Cardiac muscle cell (in vitro differentiated cells and primary cell): Measurements from ENCODE around the gene TIMM17B. TPM values are rescaled to one million over a fixed set of nuclear protein-coding genes. Genes with fewer than 3 reads are reported as not detected.
"Not testable (repeated sequence)": the region's sequence is repeated elsewhere in the genome, so short reads cannot be mapped to it uniquely, and the experiment has no call there.

Experiments
- DNase-seq, 2 donors: peaks; one replicate each; pipeline versions ENCODE4 v3.0.0 to v3.0.0-alpha.2; 2010 to 2017; ENCODE audit warnings: low read depth in 1 of 2, low spot score in 1 of 2
- H3K27ac ChIP-seq: fragments of 200-600 bp; sonication (generic); 2 replicates; pipeline ENCODE4 v1.5.1; 2016
- H3K27me3 ChIP-seq: fragments of 200-600 bp; sonication (generic); 2 replicates; pipeline ENCODE4 v1.6.0; 2016; ENCODE audit warnings: control low read depth
- H3K36me3 ChIP-seq: fragments of 200-600 bp; sonication (generic); 2 replicates; pipeline ENCODE4 v1.5.1; 2016; ENCODE audit warnings: control low read depth
- H3K4me1 ChIP-seq: fragments of 200-600 bp; sonication (generic); 2 replicates; pipeline ENCODE4 v1.8.1; 2017; ENCODE audit warnings: low read depth, mild to moderate bottlenecking, mixed run types
- H3K4me3 ChIP-seq: fragments of 200-600 bp; sonication (generic); 2 replicates; pipeline ENCODE4 v1.5.1; 2016; ENCODE audit warnings: mild to moderate bottlenecking
- H3K9me3 ChIP-seq: fragments of 200-600 bp; sonication (generic); 2 replicates; pipeline ENCODE4 v1.5.1; 2017; ENCODE audit warnings: low read depth, mild to moderate bottlenecking, control low read depth
- CTCF ChIP-seq: IDR thresholded peaks from 2 replicates; pipeline ENCODE4 v1.5.1; 2012; ENCODE audit warnings: low read depth, mild to moderate bottlenecking, low read length
- polyA plus RNA-seq: library from polyadenylated mRNA; unstranded; fragments of >200 nt; fragmentation: Nextera tagmentation; extraction: Ambion mirVana; gene quantifications from 2 replicates; pipeline ENCODE4 v1.2.1, GENCODE V29; 2016
- total RNA-seq: library from RNA; depleted of rRNA; stranded (reverse); fragments of >200 nt; gene quantifications from 2 replicates; pipeline ENCODE4 v1.2.3, GENCODE V29; 2016

TIMM17B gene
- total and polyA plus RNA-seq, 2 experiments from 2014 or later = 127 to 219 TPM

DNA sequence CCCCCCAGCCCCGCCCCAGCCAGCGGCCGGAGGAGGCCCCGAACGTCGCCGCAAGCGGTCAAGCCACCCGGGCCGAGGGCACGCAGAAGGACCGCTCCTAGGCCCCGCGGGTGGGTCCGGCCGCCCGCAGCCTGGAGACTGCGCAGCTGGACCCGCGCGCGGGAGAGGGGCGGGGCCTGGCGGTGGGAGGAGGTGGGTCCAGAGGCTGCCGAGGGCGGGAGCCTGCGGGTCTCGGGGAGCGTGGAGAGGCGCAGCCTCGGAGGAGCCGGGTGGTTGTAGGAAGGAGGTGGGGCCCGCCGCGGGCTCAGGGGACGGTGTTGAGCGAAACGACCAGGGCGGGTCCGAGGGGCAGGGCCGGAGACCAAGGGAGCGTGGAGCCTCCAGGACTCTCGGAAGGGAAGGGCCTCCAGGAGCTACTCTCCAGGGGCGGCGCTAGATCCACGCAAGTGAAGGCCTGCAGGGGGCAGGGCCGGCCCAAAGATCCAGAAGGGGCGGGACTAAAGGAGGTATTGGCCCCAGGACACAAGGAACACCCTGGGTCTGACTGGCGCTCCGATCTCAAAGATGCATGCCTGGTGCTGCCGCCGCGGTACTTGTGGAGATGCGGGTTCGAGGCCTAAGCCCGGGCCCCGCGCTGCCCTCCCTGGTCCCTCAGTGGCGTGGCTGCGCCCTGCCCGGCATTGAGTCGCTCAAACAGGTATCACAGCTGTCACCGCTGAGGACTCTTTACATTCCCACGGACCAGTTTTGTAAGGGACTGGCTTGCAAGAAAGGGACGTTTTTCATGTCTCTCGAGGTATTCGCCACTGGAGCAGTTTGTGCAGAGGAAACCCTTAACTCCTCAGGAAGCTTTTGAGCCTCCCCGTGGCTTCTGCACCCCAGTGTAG, 5.9 kb downstream of the TIMM17B start:
- DNase-seq = peak; percentile 91 to 94
- H3K4me3 ChIP-seq = peak overlapping the region; percentile 57
- H3K36me3 ChIP-seq = no peaks in the 10 kb centered on the region
- peak; percentile 50 for TF ChIP-seq CTCF
- peak overlapping the region; percentile 51 for H3K27ac ChIP-seq
- H3K4me1 ChIP-seq = peaks cover 2% of the 10 kb centered on the region
- no peaks in the 10 kb centered on the region for H3K27me3 ChIP-seq
- H3K9me3 ChIP-seq = no peaks in the 10 kb centered on the region

DNA sequence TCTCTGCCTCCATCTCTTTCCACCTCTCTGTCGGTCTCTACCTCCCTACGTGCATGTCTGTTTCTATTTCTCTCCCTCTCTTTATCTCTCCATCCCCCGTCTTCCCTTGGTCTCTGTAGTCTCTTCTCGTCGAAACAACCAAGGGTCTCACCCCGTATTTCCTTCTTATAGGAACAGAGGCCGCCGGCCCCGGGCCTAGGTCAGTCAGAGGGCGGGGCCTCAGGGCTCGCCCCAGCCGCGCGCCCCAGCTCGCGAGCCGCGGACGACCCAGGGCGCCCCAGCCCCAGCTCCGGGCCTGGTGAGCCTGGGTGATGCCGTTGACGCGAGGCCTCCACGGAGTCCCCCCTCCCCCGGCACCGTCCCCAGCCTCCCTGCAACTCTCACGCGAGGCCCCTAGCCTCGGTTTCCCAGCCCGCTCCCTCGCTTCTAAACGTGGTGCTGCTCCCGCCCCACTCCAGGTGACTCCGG, 6.6 kb downstream of the TIMM17B start:
- no peak for TF ChIP-seq CTCF
- no peaks in the 10 kb centered on the region for H3K9me3 ChIP-seq
- peak overlapping the region; percentile 51 for H3K27ac ChIP-seq
- H3K4me3 ChIP-seq = peak overlapping the region; percentile 57
- H3K36me3 ChIP-seq = no peaks in the 10 kb centered on the region
- H3K4me1 ChIP-seq = peaks cover 2% of the 10 kb centered on the region
- DNase-seq = peak in 1 of 2 donors; percentile 58
- H3K27me3 ChIP-seq = no peaks in the 10 kb centered on the region

DNA sequence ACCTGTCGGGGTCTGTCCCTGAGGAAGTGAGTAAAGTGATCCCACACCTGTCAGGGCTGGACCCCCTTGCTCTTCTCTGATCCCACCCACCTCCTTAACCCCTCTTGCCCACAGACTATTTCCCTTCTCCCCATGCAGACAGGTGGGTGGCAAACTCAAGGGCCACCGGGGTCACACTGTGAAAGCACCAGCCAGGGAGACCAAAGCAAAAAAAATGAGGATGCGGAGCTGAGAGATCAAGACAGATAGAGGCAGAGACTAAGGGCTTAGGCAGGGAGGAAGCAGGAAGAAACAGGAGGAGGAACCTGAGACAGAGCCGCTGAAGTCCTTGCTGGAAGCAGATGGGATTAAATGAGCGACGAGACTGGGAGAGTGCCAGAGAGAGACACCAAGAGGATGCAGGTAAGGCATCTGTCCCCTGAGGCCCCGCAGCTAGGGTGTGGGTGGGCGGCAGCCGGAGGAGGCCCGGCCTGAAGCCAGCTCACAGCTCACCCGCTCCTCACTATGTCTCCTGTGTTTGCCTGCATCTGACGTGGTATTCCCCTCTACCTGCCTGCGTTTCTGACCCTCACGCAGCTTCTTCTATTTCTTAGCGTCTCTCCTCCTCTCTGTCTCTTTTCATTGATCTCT, 7.2 kb downstream of the TIMM17B start:
- Histone ChIP-seq H3K4me3 (peak overlapping the region; percentile 57), H3K27me3 (no peaks in the 10 kb centered on the region), H3K9me3 (no peaks in the 10 kb centered on the region), H3K27ac (no peak overlapping the region), H3K36me3 (no peaks in the 10 kb centered on the region), H3K4me1 (peaks cover 2% of the 10 kb centered on the region)
- TF ChIP-seq CTCF = no peak
- no peak for DNase-seq

GRCh38 chrX:48886586-48886985, 11.0 kb downstream of the TIMM17B start:
- not testable (repeated sequence) for H3K4me3 ChIP-seq, H3K9me3 ChIP-seq, H3K27me3 ChIP-seq, H3K4me1 ChIP-seq, H3K27ac ChIP-seq, H3K36me3 ChIP-seq, DNase-seq

GRCh38 chrX:48883729-48884128, 13.8 kb downstream of the TIMM17B start:
- DNase-seq = no peak
- no peaks in the 10 kb centered on the region for H3K9me3 ChIP-seq
- no peak overlapping the region for H3K4me3 ChIP-seq
- no peak for TF ChIP-seq CTCF
- no peak overlapping the region for H3K27ac ChIP-seq
- H3K36me3 ChIP-seq = no peaks in the 10 kb centered on the region
- H3K4me1 ChIP-seq = no peaks in the 10 kb centered on the region
- H3K27me3 ChIP-seq = no peaks in the 10 kb centered on the region

DNA sequence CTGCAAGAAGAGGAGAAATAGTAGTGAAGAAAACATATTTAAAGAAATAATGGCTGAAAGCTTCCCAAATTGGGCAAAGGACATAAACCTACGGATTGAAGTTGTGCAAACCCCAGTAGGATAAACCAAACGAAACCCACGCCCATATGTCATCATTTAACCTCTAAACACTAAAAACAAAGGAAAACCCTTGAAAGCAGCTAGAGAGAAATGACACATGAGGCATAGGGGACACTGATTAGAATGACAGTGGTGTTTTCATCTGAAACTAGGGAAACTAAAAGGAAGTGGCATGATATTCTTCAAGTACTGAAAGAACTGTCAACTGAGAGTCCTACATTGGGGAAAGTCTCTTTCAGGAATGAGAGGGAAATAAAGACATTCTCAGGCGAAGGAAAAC, 20.6 kb downstream of the TIMM17B start:
- H3K27me3 ChIP-seq, DNase-seq, H3K27ac ChIP-seq, H3K4me3 ChIP-seq, H3K36me3 ChIP-seq, H3K4me1 ChIP-seq, H3K9me3 ChIP-seq: not testable (repeated sequence)

DNA sequence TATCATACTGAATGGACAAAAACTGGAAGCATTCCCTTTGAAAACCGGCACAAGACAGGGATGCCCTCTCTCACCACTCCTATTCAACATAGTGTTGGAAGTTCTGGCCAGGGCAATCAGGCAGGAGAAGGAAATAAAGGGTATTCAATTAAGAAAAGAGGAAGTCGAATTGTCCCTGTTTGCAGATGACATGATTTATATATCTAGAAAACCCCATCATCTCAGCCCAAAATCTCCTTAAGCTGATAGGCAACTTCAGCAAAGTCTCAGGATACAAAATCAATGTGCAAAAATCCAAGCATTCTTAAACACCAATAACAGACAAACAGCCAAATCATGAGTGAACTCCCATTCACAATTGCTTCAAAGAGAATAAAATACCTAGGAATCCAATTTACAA, 25.6 kb downstream of the TIMM17B start:
- not testable (repeated sequence) for H3K4me1 ChIP-seq, H3K4me3 ChIP-seq, H3K9me3 ChIP-seq, H3K27ac ChIP-seq, H3K36me3 ChIP-seq, DNase-seq, H3K27me3 ChIP-seq
